Thoracic aorta (tissue), 2 donors: ENCODE measurements around the gene SPEG. TPM values are rescaled to one million over a fixed set of nuclear protein-coding genes. Genes with fewer than 3 reads are reported as not detected.

Experiments
- ATAC-seq: fragments of 150-250 bp; one replicate; pipeline ENCODE4 v1.8.0; 2017; ENCODE audit warnings: low read depth; ENCODE audit not compliant: insufficient number of reproducible peaks, low FRiP score
- DNase-seq: peaks from one replicate; pipeline ENCODE4 v3.0.0-alpha.2; 2020; ENCODE audit warnings: low spot score
- H3K27ac ChIP-seq, 2 donors: fragments of 200-600 bp; sonication (generic); 1 replicate in 1 of 2; 2 replicates in 1 of 2; pipeline ENCODE4 v1.5.1; 2016; ENCODE audit warnings: mild to moderate bottlenecking in 2 of 2, moderate library complexity in 2 of 2
- H3K27me3 ChIP-seq: fragments of 200-600 bp; sonication (generic); replicated peaks from 2 replicates; pipeline ENCODE4 v1.6.0; 2016; ENCODE audit warnings: mild to moderate bottlenecking; ENCODE audit not compliant: insufficient read depth
- H3K36me3 ChIP-seq: fragments of 200-600 bp; sonication (generic); one replicate; pipeline ENCODE4 v1.5.1; 2016
- H3K4me1 ChIP-seq, 2 donors: fragments of 200-600 bp; sonication (generic); 1 replicate in 1 of 2; 2 replicates in 1 of 2; pipeline versions ENCODE4 v1.5.1 to v1.6.0; 2016; ENCODE audit warnings: low read depth in 2 of 2, mild to moderate bottlenecking in 1 of 2; ENCODE audit not compliant: control insufficient read depth in 1 of 2
- H3K4me3 ChIP-seq: fragments of 200-600 bp; sonication (generic); 2 replicates; pipeline ENCODE4 v1.5.1; 2016; ENCODE audit warnings: mild to moderate bottlenecking
- H3K9me3 ChIP-seq: fragments of 200-600 bp; sonication (generic); 2 replicates; pipeline ENCODE4 v1.5.1; 2016
- total RNA-seq, 2 donors: library from RNA; depleted of rRNA; stranded (reverse); fragments of >200 nt; gene quantifications; one replicate each; pipeline versions ENCODE4 v1.1.0 to v1.2.3, GENCODE V29; 2016
- TF ChIP-seq, protein P1 (sequence below): fragments of 200-600 bp; sonication (generic); IDR thresholded peaks from one replicate; pipeline ENCODE4 v1.5.1; 2019; ENCODE audit warnings: antibody characterized with exemption

The SPEG gene
- total RNA-seq, 2 donors from 2014 or later = 426 to 455 TPM

DNA sequence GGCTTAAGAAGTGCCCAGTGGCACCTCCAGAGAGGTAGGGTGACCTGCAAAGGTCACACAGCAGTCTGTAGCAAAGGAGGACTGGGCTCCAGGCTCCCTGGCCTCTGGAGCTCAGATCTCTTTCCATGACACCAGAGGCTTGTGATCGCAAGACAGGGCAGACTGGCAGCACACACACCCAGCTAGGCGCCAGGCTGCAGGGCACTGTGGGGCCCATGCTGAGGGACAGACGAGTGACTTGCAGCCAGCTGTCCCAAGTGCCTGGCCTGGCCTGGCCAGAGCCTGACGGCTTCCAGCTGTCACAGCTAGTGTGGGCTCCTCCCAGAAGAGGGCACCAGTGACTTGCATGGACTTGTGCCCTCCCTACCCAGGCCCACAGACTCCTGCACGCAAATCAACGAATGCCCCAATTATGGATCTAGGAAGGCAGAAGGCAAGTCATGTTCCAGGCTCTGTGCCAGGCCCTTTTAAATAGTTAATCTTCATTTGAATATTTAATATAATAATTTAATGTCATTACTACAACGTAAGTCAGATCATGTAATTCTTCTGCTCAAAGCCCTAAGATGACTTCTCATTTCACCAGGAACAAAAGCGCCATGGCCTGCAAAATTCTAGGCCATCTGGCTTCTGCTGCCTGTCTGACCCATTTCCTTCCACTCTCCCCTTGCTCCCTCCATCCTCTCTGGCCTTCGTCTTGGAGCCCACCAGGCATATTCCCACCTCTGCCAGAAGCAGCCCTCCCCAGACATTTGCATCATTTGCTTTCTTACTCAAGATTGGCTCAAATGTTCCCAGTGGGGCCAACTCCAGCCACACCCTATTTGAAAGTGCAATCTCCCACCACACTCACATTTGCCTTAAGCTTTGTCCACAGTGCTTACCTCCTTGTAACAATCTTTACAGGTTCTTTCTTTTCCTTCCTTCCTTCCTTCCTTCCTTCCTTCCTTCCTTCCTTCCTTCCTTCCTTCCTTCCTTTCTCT is 3.7 kb upstream of the SPEG start:
- H3K4me3 ChIP-seq = no peak overlapping the region
- H3K9me3 ChIP-seq = no peaks in the 10 kb centered on the region
- peaks cover 9 to 39% of the 10 kb centered on the region in 2 donors for H3K4me1 ChIP-seq
- peaks cover 5% of the 10 kb centered on the region for H3K36me3 ChIP-seq
- TF ChIP-seq, protein P1, sequence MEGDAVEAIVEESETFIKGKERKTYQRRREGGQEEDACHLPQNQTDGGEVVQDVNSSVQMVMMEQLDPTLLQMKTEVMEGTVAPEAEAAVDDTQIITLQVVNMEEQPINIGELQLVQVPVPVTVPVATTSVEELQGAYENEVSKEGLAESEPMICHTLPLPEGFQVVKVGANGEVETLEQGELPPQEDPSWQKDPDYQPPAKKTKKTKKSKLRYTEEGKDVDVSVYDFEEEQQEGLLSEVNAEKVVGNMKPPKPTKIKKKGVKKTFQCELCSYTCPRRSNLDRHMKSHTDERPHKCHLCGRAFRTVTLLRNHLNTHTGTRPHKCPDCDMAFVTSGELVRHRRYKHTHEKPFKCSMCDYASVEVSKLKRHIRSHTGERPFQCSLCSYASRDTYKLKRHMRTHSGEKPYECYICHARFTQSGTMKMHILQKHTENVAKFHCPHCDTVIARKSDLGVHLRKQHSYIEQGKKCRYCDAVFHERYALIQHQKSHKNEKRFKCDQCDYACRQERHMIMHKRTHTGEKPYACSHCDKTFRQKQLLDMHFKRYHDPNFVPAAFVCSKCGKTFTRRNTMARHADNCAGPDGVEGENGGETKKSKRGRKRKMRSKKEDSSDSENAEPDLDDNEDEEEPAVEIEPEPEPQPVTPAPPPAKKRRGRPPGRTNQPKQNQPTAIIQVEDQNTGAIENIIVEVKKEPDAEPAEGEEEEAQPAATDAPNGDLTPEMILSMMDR = peak; percentile 32
- peak overlapping the region; percentile 71 to 79 for H3K27ac ChIP-seq
- DNase-seq (no peak), ATAC-seq (peak; percentile 64)
- no peaks in the 10 kb centered on the region for H3K27me3 ChIP-seq

DNA sequence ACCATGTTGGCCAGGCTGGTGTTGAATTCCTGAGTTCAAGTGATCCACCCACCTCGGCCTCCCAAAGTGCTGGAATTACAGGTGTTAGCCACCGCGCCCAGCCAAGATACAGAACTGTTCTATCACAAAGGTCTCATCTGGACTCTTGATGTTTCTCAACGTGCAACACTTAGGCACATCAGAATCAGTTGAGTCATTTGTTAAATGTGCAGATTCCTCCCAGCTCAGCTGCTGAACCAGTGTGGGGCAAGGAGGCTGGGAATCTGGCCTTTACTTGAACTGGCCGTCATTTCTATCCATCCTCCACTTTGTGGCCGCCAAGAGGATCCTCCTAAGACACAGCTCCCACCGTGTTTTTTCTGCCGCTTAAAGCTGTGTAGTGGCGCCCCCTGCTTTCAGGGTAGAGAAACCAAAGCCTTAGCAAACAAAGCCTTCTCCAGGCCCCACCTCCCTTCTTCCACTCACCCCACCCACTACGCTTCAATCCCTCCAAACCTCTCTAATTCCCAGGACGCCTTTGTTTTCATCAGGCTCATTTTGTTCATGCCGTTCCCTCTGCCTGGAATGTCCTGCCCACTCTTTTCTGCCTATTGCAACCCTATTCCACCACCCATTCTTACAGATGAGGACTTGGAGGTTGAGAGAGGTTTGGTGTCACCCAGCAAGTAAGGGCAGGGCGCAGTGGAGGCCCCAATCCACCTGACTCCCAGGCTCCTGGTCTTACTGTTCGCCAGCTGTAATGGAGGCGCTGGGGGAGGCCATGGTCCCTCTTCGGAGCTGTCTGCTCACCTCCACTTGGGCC is 776 bp upstream of the SPEG start:
- peak; percentile 37 for ATAC-seq
- Histone ChIP-seq H3K4me3 (no peak overlapping the region), H3K36me3 (no peaks in the 10 kb centered on the region), H3K27ac (peak overlapping the region; percentile 81 to 89), H3K27me3 (no peaks in the 10 kb centered on the region), H3K9me3 (no peaks in the 10 kb centered on the region), H3K4me1 (peaks cover 14 to 66% of the 10 kb centered on the region in 2 donors)
- TF ChIP-seq, protein P1 = peak; percentile 31
- no peak for DNase-seq

DNA sequence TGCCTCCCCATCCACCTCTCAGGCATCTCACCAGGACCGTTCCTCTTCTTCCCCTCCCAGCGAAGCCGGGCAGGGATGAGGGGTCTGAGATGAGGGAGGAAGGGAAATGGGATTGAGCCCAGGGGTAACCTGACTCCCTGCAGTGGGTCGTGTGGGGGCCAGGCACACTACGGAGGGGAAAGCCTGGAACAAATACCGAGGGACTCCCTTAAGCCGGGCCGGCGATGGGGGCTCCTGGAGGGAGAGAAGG is 250 bp upstream of the SPEG start:
- H3K27me3 ChIP-seq = no peaks in the 10 kb centered on the region
- peak overlapping the region; percentile 81 to 89 for H3K27ac ChIP-seq
- DNase-seq (no peak), ATAC-seq (no peak)
- H3K4me3 ChIP-seq = peak overlapping the region; percentile 61
- H3K4me1 ChIP-seq = peaks cover 14 to 72% of the 10 kb centered on the region in 2 donors
- H3K9me3 ChIP-seq = no peaks in the 10 kb centered on the region
- TF ChIP-seq, protein P1 = no peak
- H3K36me3 ChIP-seq = no peaks in the 10 kb centered on the region

DNA sequence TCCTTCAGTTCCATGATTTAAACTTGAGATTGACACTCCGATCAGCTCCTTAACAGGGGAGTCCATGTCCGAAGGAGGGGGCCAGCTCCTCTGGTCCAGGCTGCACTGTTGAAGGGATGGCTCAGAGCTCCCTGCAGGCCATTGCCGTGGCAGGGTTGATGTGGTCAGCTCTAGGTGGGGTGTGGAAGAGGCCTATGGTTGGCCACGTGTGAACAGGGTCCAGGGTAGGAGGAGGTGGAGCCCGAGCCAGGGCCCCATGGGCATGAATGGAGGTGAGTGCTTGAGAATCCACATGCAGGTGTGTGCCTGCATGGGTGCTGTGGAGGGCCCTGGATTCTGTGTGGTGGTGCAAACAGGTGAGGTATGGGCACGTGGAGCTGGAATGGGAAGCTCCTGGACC is 1.1 kb downstream of the SPEG start:
- Histone ChIP-seq H3K27me3 (no peaks in the 10 kb centered on the region), H3K4me1 (peaks cover 15 to 73% of the 10 kb centered on the region in 2 donors), H3K9me3 (no peaks in the 10 kb centered on the region), H3K27ac (peak overlapping the region; percentile 77 to 80), H3K36me3 (no peaks in the 10 kb centered on the region), H3K4me3 (no peak overlapping the region)
- no peak for ATAC-seq
- no peak for DNase-seq
- TF ChIP-seq, protein P1 = no peak

DNA sequence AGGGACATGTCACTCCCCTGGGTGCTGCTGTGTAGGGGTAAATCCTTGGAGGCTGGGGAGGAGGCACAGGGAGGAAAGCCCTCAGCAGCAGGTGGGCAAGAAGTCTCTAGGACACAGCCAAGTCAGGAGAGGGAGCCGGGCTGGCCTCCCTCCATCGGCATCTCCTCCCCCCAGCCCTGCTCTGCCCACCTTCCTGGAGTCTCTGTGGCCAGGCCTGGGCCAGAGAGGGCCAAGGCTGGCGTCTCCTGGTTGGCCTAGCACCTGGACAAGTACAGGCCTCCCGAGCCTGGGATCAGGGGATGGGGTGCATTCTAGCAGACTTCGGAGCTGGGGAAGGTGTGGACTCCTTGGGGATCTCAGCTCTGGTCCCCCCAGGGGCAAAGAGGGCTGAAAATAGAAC is 1.8 kb downstream of the SPEG start:
- Histone ChIP-seq H3K4me3 (no peak overlapping the region), H3K9me3 (no peaks in the 10 kb centered on the region), H3K27me3 (no peaks in the 10 kb centered on the region), H3K4me1 (peaks cover 22 to 75% of the 10 kb centered on the region in 2 donors), H3K36me3 (no peaks in the 10 kb centered on the region), H3K27ac (peak overlapping the region; percentile 77 to 80)
- TF ChIP-seq, protein P1 = no peak
- DNase-seq = no peak
- no peak for ATAC-seq
